Measurements from ENCODE around the gene EFNA4.

GRCh38 chr1:155079210-155079486 lies 15.6 kb downstream of the EFNA4 start:
- TF ChIP-seq CTCF (optimal IDR thresholded peaks at IDR 0.05 in 1 of 3, IDR thresholded peaks at IDR 0.05 in 1 of 3, conservative IDR thresholded peaks at IDR 0.05 in 1 of 3; ENCODE audit: extremely low read depth in 1 of 3, insufficient read depth in 2 of 3, low read length in 3 of 3) (no peak), EZH2 (IDR thresholded peaks at IDR 0.05; ENCODE audit: low read length) (no peak)

Measured in keratinocyte (primary cell).